ENCODE results near the gene AICDA. TPM values are rescaled to one million over a fixed set of nuclear protein-coding genes. Genes with fewer than 3 reads are reported as not detected.

AICDA gene
- 0.07 to 0.48 TPM (median 0.14 TPM) in 5 replicates for total RNA-seq (2022; extraction: Qiagen RNA extraction)

GRCh38 chr12:8612629-8613028, at the start of gene AICDA:
Gene AICDA (minus strand): TSS chr12:8612859. CDS start chr12:8612767, 92 bp downstream.

Other genes starting within 250 kb of the AICDA start
- gene CLEC6A, start 156.9 kb downstream of the AICDA start, total RNA-seq (2022; extraction: Qiagen RNA extraction): not detected in 5 replicates
- gene CLEC4D, start 99.4 kb downstream of the AICDA start, total RNA-seq (2022; extraction: Qiagen RNA extraction): not detected in 5 replicates
- 0.15 to 0.24 TPM (median 0.17 TPM) in 4 of 5 replicates, not detected in the other for gene CLEC4E, start 72.0 kb downstream of the AICDA start, total RNA-seq (2022; extraction: Qiagen RNA extraction)
- gene MFAP5, start 50.0 kb upstream of the AICDA start, total RNA-seq (2022; extraction: Qiagen RNA extraction): 0.07 to 0.79 TPM (median 0.34 TPM) in 4 of 5 replicates, not detected in the other
- gene RIMKLB, start 85.1 kb upstream of the AICDA start, total RNA-seq (2022; extraction: Qiagen RNA extraction): 18.5 to 22.9 TPM (median 19.6 TPM) in 5 replicates
- gene A2ML1, start 209.8 kb upstream of the AICDA start, total RNA-seq (2022; extraction: Qiagen RNA extraction): not detected in 5 replicates

Data from A549 treated with Mapracorat at 1 μM for 4 hours (cell line).